Keratinocyte (primary cell): ENCODE results near the gene RPL13.

Experiments
- EZH2 ChIP-seq: IDR thresholded peaks from one replicate; pipeline ENCODE4 v1.6.1; 2012; ENCODE audit warnings: inconsistent platforms, mild to moderate bottlenecking, low read length, moderate library complexity
- TF ChIP-seq, protein P1 (sequence below), 3 experiments: IDR thresholded peaks in 1 of 3; conservative IDR thresholded peaks in 1 of 3; optimal IDR thresholded peaks in 1 of 3; 2 replicates in 2 of 3; 3 replicates in 1 of 3; pipeline versions ENCODE3 to v1.5.1; 2011; ENCODE audit warnings: low read length in 3 of 3, mild to moderate bottlenecking in 3 of 3, moderate library complexity in 2 of 3, control low read depth in 1 of 3, inconsistent platforms in 1 of 3; ENCODE audit not compliant: insufficient read depth in 2 of 3; ENCODE audit errors: extremely low read depth in 1 of 3

DNA sequence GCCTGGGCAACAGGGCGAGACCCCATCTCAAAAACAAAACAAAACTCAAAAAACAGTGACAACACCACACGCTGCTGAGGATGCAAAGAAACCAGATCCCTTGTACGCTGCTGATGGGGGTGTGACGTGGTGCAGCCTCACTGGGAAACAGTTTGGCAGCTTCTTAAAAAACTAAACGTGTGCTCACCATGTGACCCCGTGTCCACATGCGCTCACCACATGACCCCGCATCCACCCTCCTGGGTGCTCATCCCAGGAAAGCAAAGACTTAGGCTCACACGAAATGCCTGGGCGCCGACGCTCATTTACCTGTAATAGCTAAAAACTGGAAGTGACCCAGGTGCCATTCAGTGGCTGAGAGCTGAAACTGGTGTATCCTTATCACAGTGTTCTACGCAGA, 19.9 kb upstream of the RPL13 start:
- TF ChIP-seq, protein P1, sequence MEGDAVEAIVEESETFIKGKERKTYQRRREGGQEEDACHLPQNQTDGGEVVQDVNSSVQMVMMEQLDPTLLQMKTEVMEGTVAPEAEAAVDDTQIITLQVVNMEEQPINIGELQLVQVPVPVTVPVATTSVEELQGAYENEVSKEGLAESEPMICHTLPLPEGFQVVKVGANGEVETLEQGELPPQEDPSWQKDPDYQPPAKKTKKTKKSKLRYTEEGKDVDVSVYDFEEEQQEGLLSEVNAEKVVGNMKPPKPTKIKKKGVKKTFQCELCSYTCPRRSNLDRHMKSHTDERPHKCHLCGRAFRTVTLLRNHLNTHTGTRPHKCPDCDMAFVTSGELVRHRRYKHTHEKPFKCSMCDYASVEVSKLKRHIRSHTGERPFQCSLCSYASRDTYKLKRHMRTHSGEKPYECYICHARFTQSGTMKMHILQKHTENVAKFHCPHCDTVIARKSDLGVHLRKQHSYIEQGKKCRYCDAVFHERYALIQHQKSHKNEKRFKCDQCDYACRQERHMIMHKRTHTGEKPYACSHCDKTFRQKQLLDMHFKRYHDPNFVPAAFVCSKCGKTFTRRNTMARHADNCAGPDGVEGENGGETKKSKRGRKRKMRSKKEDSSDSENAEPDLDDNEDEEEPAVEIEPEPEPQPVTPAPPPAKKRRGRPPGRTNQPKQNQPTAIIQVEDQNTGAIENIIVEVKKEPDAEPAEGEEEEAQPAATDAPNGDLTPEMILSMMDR (optimal IDR thresholded peaks at IDR 0.05 in 1 of 3, IDR thresholded peaks at IDR 0.05 in 1 of 3, conservative IDR thresholded peaks at IDR 0.05 in 1 of 3; ENCODE audit: extremely low read depth in 1 of 3, insufficient read depth in 2 of 3, low read length in 3 of 3): no peak
- TF ChIP-seq EZH2: no peak
